ENCODE measurements around the gene NCKAP5. TPM values are rescaled to one million over a fixed set of nuclear protein-coding genes. Genes with fewer than 3 reads are reported as not detected.

NCKAP5 gene
- total RNA-seq, 3 donors from 2014 or later (not counting 1 experiment from before 2014, with no cell fraction given): 0.12 to 0.20 TPM; not detected in 1

GRCh38 chr2:132881546-132881945, 686.7 kb downstream of the NCKAP5 start:
- H3K27ac Mint-ChIP-seq: no peak overlapping the region
- intact Hi-C loops (cut with micrococcal nuclease): no loop called here
- no peak for ATAC-seq
- no peaks in the 10 kb centered on the region for H3K4me1 ChIP-seq (ENCODE audit: control insufficient read depth, insufficient read depth, low read length)
- H3K27me3 Mint-ChIP-seq (ENCODE audit: low read depth in 2 of 2): no peaks in the 10 kb centered on the region
- no peaks in the 10 kb centered on the region for H3K36me3 ChIP-seq (ENCODE audit: control insufficient read depth, insufficient read depth, low read length)
- H3K4me3 Mint-ChIP-seq: no peak overlapping the region
- no peak for DNase-seq
- no peaks in the 10 kb centered on the region for H3K4me1 Mint-ChIP-seq
- no peak overlapping the region for H3K4me3 ChIP-seq (ENCODE audit: low read length)
- H3K9me3 Mint-ChIP-seq: peaks cover 9 to 19% of the 10 kb centered on the region in 2 donors
- no peaks in the 10 kb centered on the region for H3K36me3 Mint-ChIP-seq
- H3K9me3 ChIP-seq (ENCODE audit: control insufficient read depth, insufficient read depth, low read length): no peaks in the 10 kb centered on the region
- 83% methylated on average over 1 of the region's 1 CpG for WGBS (ENCODE audit: insufficient coverage)
- no peak overlapping the region for H3K27ac ChIP-seq (ENCODE audit: low read length)
- TF ChIP-seq, protein P1, sequence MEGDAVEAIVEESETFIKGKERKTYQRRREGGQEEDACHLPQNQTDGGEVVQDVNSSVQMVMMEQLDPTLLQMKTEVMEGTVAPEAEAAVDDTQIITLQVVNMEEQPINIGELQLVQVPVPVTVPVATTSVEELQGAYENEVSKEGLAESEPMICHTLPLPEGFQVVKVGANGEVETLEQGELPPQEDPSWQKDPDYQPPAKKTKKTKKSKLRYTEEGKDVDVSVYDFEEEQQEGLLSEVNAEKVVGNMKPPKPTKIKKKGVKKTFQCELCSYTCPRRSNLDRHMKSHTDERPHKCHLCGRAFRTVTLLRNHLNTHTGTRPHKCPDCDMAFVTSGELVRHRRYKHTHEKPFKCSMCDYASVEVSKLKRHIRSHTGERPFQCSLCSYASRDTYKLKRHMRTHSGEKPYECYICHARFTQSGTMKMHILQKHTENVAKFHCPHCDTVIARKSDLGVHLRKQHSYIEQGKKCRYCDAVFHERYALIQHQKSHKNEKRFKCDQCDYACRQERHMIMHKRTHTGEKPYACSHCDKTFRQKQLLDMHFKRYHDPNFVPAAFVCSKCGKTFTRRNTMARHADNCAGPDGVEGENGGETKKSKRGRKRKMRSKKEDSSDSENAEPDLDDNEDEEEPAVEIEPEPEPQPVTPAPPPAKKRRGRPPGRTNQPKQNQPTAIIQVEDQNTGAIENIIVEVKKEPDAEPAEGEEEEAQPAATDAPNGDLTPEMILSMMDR (IDR thresholded peaks at IDR 0.05): no peak
- H3K27me3 ChIP-seq (ENCODE audit: control insufficient read depth, insufficient read depth, low read length): no peaks in the 10 kb centered on the region

GRCh38 chr2:132877923-132878322, 690.3 kb downstream of the NCKAP5 start:
- Mint-ChIP-seq H3K27ac (no peak overlapping the region), H3K9me3 (peaks cover 7 to 11% of the 10 kb centered on the region in 2 donors), H3K27me3 (ENCODE audit: low read depth in 2 of 2) (no peaks in the 10 kb centered on the region), H3K4me1 (no peaks in the 10 kb centered on the region), H3K36me3 (no peaks in the 10 kb centered on the region), H3K4me3 (no peak overlapping the region)
- Histone ChIP-seq H3K4me3 (ENCODE audit: low read length) (no peak overlapping the region), H3K9me3 (ENCODE audit: control insufficient read depth, insufficient read depth, low read length) (no peaks in the 10 kb centered on the region), H3K4me1 (ENCODE audit: control insufficient read depth, insufficient read depth, low read length) (no peaks in the 10 kb centered on the region), H3K27me3 (ENCODE audit: control insufficient read depth, insufficient read depth, low read length) (no peaks in the 10 kb centered on the region), H3K27ac (ENCODE audit: low read length) (no peak overlapping the region), H3K36me3 (ENCODE audit: control insufficient read depth, insufficient read depth, low read length) (no peaks in the 10 kb centered on the region)
- intact Hi-C loops (cut with micrococcal nuclease): no loop called here
- WGBS (ENCODE audit: insufficient coverage): 93% methylated on average over 9 of the region's 9 CpGs
- no peak for DNase-seq
- TF ChIP-seq, protein P1 (IDR thresholded peaks at IDR 0.05): no peak
- no peak for ATAC-seq

DNA sequence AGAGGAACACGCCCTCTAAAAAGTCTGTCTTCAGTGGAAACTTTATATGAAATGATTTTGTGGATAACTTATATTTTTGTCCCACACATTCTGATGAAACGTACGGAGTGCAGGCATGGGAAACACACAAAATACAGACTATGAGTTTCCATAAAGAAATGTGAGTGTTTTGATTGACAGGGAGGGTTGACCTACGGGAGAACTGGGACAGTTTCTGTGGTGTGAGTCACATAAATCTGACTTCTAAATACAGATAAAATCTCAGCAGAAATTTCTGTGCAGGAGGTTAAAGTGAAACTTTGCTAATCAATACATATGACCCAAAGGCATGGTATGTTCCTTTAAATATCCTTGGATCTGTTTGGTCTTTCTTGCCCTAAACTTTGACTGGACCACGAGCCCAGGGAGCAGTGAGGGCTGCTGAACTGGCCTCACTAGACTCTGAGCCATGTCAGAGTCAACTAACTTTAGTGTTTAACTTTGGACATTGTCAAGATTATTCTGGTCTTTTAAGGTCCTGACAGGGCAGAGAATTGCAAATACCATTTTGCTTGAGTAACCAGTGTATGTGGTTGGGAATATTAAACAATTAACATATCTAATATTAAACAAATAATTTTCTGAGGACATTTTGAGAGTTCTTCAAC, 691.4 kb downstream of the NCKAP5 start:
- WGBS (ENCODE audit: insufficient coverage): 80% methylated on average over 3 of the region's 5 CpGs
- H3K4me3 ChIP-seq (ENCODE audit: low read length): no peak overlapping the region
- H3K27me3 Mint-ChIP-seq (ENCODE audit: low read depth in 2 of 2): no peaks in the 10 kb centered on the region

More for the DNA sequence above, 691.4 kb downstream of the NCKAP5 start:
- DNase-seq (no peak), ATAC-seq (no peak)
- Histone ChIP-seq H3K27ac (ENCODE audit: low read length) (no peak overlapping the region), H3K9me3 (ENCODE audit: control insufficient read depth, insufficient read depth, low read length) (no peaks in the 10 kb centered on the region), H3K4me1 (ENCODE audit: control insufficient read depth, insufficient read depth, low read length) (no peaks in the 10 kb centered on the region), H3K27me3 (ENCODE audit: control insufficient read depth, insufficient read depth, low read length) (no peaks in the 10 kb centered on the region), H3K36me3 (ENCODE audit: control insufficient read depth, insufficient read depth, low read length) (no peaks in the 10 kb centered on the region)
- TF ChIP-seq, protein P1 (IDR thresholded peaks at IDR 0.05): no peak
- intact Hi-C loops (cut with micrococcal nuclease): no loop called here
- peaks cover 4 to 5% of the 10 kb centered on the region in 2 donors for H3K9me3 Mint-ChIP-seq
- H3K27ac Mint-ChIP-seq: no peak overlapping the region
- H3K4me1 Mint-ChIP-seq: no peaks in the 10 kb centered on the region
- H3K4me3 Mint-ChIP-seq: no peak overlapping the region
- no peaks in the 10 kb centered on the region for H3K36me3 Mint-ChIP-seq
